ENCODE results near the gene PLOD2. TPM values are rescaled to one million over a fixed set of nuclear protein-coding genes. Genes with fewer than 3 reads are reported as not detected.

PLOD2 gene
- polyA plus RNA-seq, 1 donor (not counting 4 experiments of a cell fraction or from before 2014, with no cell fraction given) = 30.0 TPM

GRCh38 chr3:146091397-146091796 lies 69.6 kb downstream of the PLOD2 start:
- no peak for FAIRE-seq

DNA sequence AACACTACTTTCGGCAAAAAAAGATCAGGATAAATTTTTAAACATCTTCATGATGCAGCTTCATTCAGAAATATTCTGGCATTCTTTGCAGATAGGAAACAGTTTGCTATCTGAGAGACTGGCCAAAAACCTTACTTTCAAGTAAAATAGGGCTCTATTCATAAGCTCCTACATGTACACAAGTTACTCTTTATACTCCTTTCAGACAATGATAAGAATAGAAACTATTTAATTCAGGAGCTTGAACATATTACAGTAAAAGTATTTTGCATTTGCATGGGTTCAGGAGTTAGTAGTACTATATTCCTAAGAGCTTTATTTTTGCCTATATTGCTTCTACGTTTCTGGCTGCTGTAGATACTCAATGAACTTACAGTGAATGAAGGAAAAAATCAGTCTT lies 70.5 kb downstream of the PLOD2 start:
- H3K79me2 ChIP-seq (ENCODE audit: control insufficient read depth, insufficient read depth, low read length) = no peaks in the 10 kb centered on the region
- no peak overlapping the region for H3K27ac ChIP-seq (ENCODE audit: control insufficient read depth, insufficient read depth, low read length)
- peaks cover 4% of the 10 kb centered on the region for H3K4me1 ChIP-seq (ENCODE audit: control insufficient read depth, extremely low read depth, insufficient read depth, low read length)
- no peak overlapping the region for H3K4me3 ChIP-seq (ENCODE audit: control insufficient read depth in 2 of 3, extremely low read depth in 1 of 3, insufficient read depth in 2 of 3, low read depth in 1 of 3, low read length in 3 of 3)
- H3K9me3 ChIP-seq (ENCODE audit: control insufficient read depth, low read depth, low read length) = no peaks in the 10 kb centered on the region
- H3K4me2 ChIP-seq (ENCODE audit: control insufficient read depth, extremely low read depth, insufficient read depth, low read depth, low read length) = peak overlapping the region; percentile 19
- DNase-seq (ENCODE audit: low read depth, low spot score) (no peak), FAIRE-seq (no peak)
- H3K27me3 ChIP-seq (ENCODE audit: control insufficient read depth, extremely low read depth, insufficient read depth, low read length) = no peaks in the 10 kb centered on the region
- TF ChIP-seq CTCF (optimal IDR thresholded peaks at IDR 0.05 in 1 of 3, IDR thresholded peaks at IDR 0.05 in 1 of 3, conservative IDR thresholded peaks at IDR 0.05 in 1 of 3; ENCODE audit: extremely low read depth in 1 of 3, insufficient read depth in 2 of 3, low read length in 3 of 3) (no peak), EZH2 (IDR thresholded peaks at IDR 0.05; ENCODE audit: low read length) (no peak)
- dilution Hi-C loops (cut with MboI; ENCODE audit: extremely low pct_ligation_motif_present, low sequenced_read_pairs) = no loop called here
- H2AFZ ChIP-seq (ENCODE audit: control insufficient read depth, low read length) = no peak overlapping the region
- no peaks in the 10 kb centered on the region for H3K9me1 ChIP-seq (ENCODE audit: control insufficient read depth, extremely low read depth, insufficient read depth, low read length)
- no peaks in the 10 kb centered on the region for H4K20me1 ChIP-seq (ENCODE audit: control insufficient read depth, extremely low read depth, insufficient read depth, low read length)
- H3K9ac ChIP-seq (ENCODE audit: control insufficient read depth, extremely low read depth, insufficient read depth, low read length) = no peak overlapping the region
- no peaks in the 10 kb centered on the region for H3K36me3 ChIP-seq (ENCODE audit: control insufficient read depth in 2 of 2, extremely low read depth in 1 of 2, insufficient read depth in 2 of 2, low read length in 2 of 2)

More at GRCh38 chr3:146091397-146091796, 69.6 kb downstream of the PLOD2 start:
- H3K4me3 ChIP-seq (ENCODE audit: control insufficient read depth in 2 of 3, extremely low read depth in 1 of 3, insufficient read depth in 2 of 3, low read depth in 1 of 3, low read length in 3 of 3) = no peak overlapping the region
- H3K27me3 ChIP-seq (ENCODE audit: control insufficient read depth, extremely low read depth, insufficient read depth, low read length) = no peaks in the 10 kb centered on the region
- H3K9me3 ChIP-seq (ENCODE audit: control insufficient read depth, low read depth, low read length) = no peaks in the 10 kb centered on the region
- H3K9me1 ChIP-seq (ENCODE audit: control insufficient read depth, extremely low read depth, insufficient read depth, low read length) = no peaks in the 10 kb centered on the region
- H3K4me2 ChIP-seq (ENCODE audit: control insufficient read depth, extremely low read depth, insufficient read depth, low read depth, low read length) = no peak overlapping the region
- no peak overlapping the region for H3K9ac ChIP-seq (ENCODE audit: control insufficient read depth, extremely low read depth, insufficient read depth, low read length)
- no peak overlapping the region for H3K27ac ChIP-seq (ENCODE audit: control insufficient read depth, insufficient read depth, low read length)
- dilution Hi-C loops (cut with MboI; ENCODE audit: extremely low pct_ligation_motif_present, low sequenced_read_pairs) = no loop called here
- no peaks in the 10 kb centered on the region for H3K36me3 ChIP-seq (ENCODE audit: control insufficient read depth in 2 of 2, extremely low read depth in 1 of 2, insufficient read depth in 2 of 2, low read length in 2 of 2)
- H2AFZ ChIP-seq (ENCODE audit: control insufficient read depth, low read length) = no peak overlapping the region
- H3K4me1 ChIP-seq (ENCODE audit: control insufficient read depth, extremely low read depth, insufficient read depth, low read length) = peaks cover 4% of the 10 kb centered on the region
- TF ChIP-seq CTCF (optimal IDR thresholded peaks at IDR 0.05 in 1 of 3, IDR thresholded peaks at IDR 0.05 in 1 of 3, conservative IDR thresholded peaks at IDR 0.05 in 1 of 3; ENCODE audit: extremely low read depth in 1 of 3, insufficient read depth in 2 of 3, low read length in 3 of 3) (no peak), EZH2 (IDR thresholded peaks at IDR 0.05; ENCODE audit: low read length) (no peak)
- H4K20me1 ChIP-seq (ENCODE audit: control insufficient read depth, extremely low read depth, insufficient read depth, low read length) = no peaks in the 10 kb centered on the region
- H3K79me2 ChIP-seq (ENCODE audit: control insufficient read depth, insufficient read depth, low read length) = no peaks in the 10 kb centered on the region
- no peak for DNase-seq (ENCODE audit: low read depth, low spot score)
